Measurements from ENCODE around the gene NAPSA.
"Not testable (repeated sequence)": the region's sequence is repeated elsewhere in the genome, so short reads cannot be mapped to it uniquely, and the experiment has no call there.

NAPSA gene

GRCh38 chr19:50358483-50359327 lies 6.7 kb downstream of the NAPSA start:
- no peak for DNase-seq (ENCODE audit: low spot score)
- TF ChIP-seq CTCF (IDR thresholded peaks at IDR 0.05), result no peak
- peak overlapping the region; percentile 84 to 85 for H3K27ac ChIP-seq
- H3K4me3 ChIP-seq, result peak overlapping the region; percentile 71

GRCh38 chr19:50357178-50358100 lies 8.0 kb downstream of the NAPSA start:
- H3K4me3 ChIP-seq, result peak overlapping the region; percentile 71
- H3K27ac ChIP-seq, result peak overlapping the region; percentile 84 to 85
- DNase-seq (ENCODE audit: low spot score), result no peak
- TF ChIP-seq CTCF (IDR thresholded peaks at IDR 0.05), result peak; percentile 97

- DNase-seq (ENCODE audit: low spot score), result no peak
- Histone ChIP-seq H3K27ac (no peak overlapping the region), H3K4me3 (peak overlapping the region; percentile 71)
- no peak for TF ChIP-seq CTCF (IDR thresholded peaks at IDR 0.05)
These were observed 8.7 kb downstream of the NAPSA start for GRCh38 chr19:50356691-50357177.

DNA sequence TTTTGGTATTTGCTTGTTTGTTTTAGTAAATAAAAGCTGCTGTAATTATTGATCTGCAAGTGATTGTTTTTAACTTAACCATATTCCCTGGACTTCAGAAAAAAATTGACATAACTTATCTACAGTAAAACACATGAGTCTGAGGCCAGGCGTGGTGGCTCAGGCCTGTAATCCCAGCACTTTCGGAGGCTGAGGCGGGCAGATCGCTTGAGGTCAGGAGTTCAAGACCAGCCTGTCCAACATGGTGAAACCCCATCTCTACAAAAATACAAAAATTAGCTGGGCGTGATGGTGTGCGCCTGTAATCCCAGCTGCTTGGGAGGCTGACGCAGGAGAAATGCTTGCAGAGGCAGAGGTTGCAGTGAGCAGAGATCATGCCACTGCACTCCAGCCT lies 12.0 kb downstream of the NAPSA start:
- not testable (repeated sequence) for H3K27ac ChIP-seq; DNase-seq (ENCODE audit: low spot score); H3K4me3 ChIP-seq

- Histone ChIP-seq H3K4me3 (no peak overlapping the region), H3K27ac (no peak overlapping the region)
- TF ChIP-seq CTCF (IDR thresholded peaks at IDR 0.05), result no peak
- DNase-seq (ENCODE audit: low spot score), result no peak
These were observed 13.2 kb downstream of the NAPSA start for GRCh38 chr19:50352242-50352641.

DNA sequence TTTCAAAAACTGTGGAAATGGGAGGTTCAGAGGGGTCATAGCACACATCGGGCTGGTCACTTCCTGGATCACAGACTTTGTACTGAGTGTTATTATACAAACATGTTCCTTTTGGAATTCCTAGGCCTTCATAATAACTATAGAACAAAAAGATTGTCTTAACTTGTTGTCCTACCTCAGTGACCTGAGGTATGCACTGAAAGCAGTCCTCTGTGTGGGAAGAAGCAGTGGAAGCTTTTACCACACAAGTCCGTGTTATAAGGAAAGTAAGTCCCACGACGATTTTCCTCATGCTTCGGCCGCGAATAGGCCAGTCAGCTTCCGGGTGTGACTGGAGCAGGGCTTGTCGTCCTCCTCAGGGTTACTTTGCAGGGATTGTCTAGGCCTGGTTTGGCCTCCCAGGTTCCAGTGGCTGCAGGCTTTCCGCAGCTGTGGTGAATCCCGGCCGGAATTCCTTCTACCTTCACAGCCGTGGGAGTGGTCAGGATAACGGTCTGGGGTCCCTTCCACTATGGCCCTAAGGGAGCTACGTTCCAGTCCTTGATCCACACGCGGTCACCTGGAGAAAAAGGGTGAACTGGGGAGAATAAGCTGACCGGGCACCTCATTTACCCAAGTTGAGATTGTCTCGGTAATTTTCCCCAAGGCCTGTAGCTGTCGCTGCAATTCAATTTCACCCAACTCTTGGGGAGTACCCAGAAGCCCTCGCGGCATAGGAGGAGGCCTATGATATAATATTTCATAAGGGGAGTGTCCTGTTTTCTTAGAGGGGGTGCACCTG lies 16.0 kb downstream of the NAPSA start:
- peak overlapping the region in 1 of 2 donors; percentile 28 for H3K27ac ChIP-seq
- TF ChIP-seq CTCF (IDR thresholded peaks at IDR 0.05), result no peak
- no peak overlapping the region for H3K4me3 ChIP-seq
- DNase-seq (ENCODE audit: low spot score), result no peak

GRCh38 chr19:50347089-50347581 lies 18.3 kb downstream of the NAPSA start:
- not testable (repeated sequence) for DNase-seq (ENCODE audit: low spot score); H3K4me3 ChIP-seq; H3K27ac ChIP-seq
